NCI-H1930 (cell line): ENCODE results near the gene DRC1.
A peak's percentile ranks its signal among the peaks of the same experiment; 100 is the strongest.

Experiments
- DNase-seq, 2 experiments: peaks; one replicate each; lab custom pipeline; 2025; lab: John Stamatoyannopoulos, UW

Gene DRC1

GRCh38 chr2:26448651-26449050 lies 46.9 kb downstream of the DRC1 start:
- no peak for DNase-seq

GRCh38 chr2:26449278-26450030 lies 47.7 kb downstream of the DRC1 start:
- no peak for DNase-seq

- no peak for DNase-seq
These were observed 48.4 kb downstream of the DRC1 start for GRCh38 chr2:26450031-26450635.

- no peak for DNase-seq
These were observed 50.0 kb downstream of the DRC1 start for GRCh38 chr2:26451700-26452099.

GRCh38 chr2:26453421-26454329 lies 52.0 kb downstream of the DRC1 start:
- DNase-seq, result no peak

- DNase-seq, result no peak
These were observed 52.9 kb downstream of the DRC1 start for GRCh38 chr2:26454561-26455001.

- DNase-seq, result no peak
These were observed 53.4 kb downstream of the DRC1 start for GRCh38 chr2:26455037-26455669.

- no peak for DNase-seq
These were observed 54.1 kb downstream of the DRC1 start for GRCh38 chr2:26455670-26456439.

- DNase-seq, result no peak
These were observed 54.9 kb downstream of the DRC1 start for GRCh38 chr2:26456440-26457250.

- DNase-seq, result no peak
These were observed 55.5 kb downstream of the DRC1 start for GRCh38 chr2:26457251-26457666.

GRCh38 chr2:26457695-26458364 lies 56.1 kb downstream of the DRC1 start:
- no peak for DNase-seq

- DNase-seq, result no peak
These were observed 56.8 kb downstream of the DRC1 start for GRCh38 chr2:26458365-26459042.

GRCh38 chr2:26459991-26460612 lies 58.4 kb downstream of the DRC1 start:
- no peak for DNase-seq

GRCh38 chr2:26460613-26461031 lies 58.9 kb downstream of the DRC1 start:
- no peak for DNase-seq

GRCh38 chr2:26461601-26462023 lies 59.9 kb downstream of the DRC1 start:
- DNase-seq, result no peak

GRCh38 chr2:26462100-26462499 lies 60.4 kb downstream of the DRC1 start:
- no peak for DNase-seq

GRCh38 chr2:26462511-26463243 lies 61.0 kb downstream of the DRC1 start:
- peak in 1 of 2 experiments; percentile 31 for DNase-seq
